Measurements from ENCODE around the gene IFIT3.

IFIT3 gene

GRCh38 chr10:89357975-89358374 lies 30.2 kb downstream of the IFIT3 start:
- no peak for DNase-seq (ENCODE audit: low spot score)
- H3K4me1 ChIP-seq (ENCODE audit: control insufficient read depth in 2 of 2, insufficient read depth in 1 of 2, low read depth in 1 of 2, low read length in 2 of 2), result peaks cover 0 to 9% of the 10 kb centered on the region in 2 donors
- no peak overlapping the region for H2BK5ac ChIP-seq (ENCODE audit: low read length)
- H2BK15ac ChIP-seq (ENCODE audit: low read length), result no peak overlapping the region
- H4K91ac ChIP-seq (ENCODE audit: low read depth, low read length, poor library complexity), result no peak overlapping the region
- no peak overlapping the region for H3K4me2 ChIP-seq (ENCODE audit: insufficient read depth, low read length, poor library complexity, severe bottlenecking)
- H3K9me3 ChIP-seq (replicated peaks in 1 of 2; ENCODE audit: control insufficient read depth in 2 of 2, insufficient read depth in 1 of 2, low read depth in 1 of 2, low read length in 2 of 2), result peaks cover 0 to 3% of the 10 kb centered on the region in 2 donors
- no peak overlapping the region for H3K4ac ChIP-seq (ENCODE audit: low read length)
- no peak overlapping the region for H2BK120ac ChIP-seq (ENCODE audit: low read depth, low read length)
- no peak overlapping the region for H4K8ac ChIP-seq (ENCODE audit: low read depth, low read length)
- no peak overlapping the region for H3K27ac ChIP-seq (replicated peaks; ENCODE audit: low read length)
- no peaks in the 10 kb centered on the region for H3K36me3 ChIP-seq (replicated peaks in 1 of 2; ENCODE audit: control insufficient read depth in 2 of 2, insufficient read depth in 2 of 2, low read length in 2 of 2)
- H3K27me3 ChIP-seq (ENCODE audit: control insufficient read depth in 3 of 3, insufficient read depth in 3 of 3, low read depth in 1 of 3, low read length in 3 of 3), result no peaks in the 10 kb centered on the region
- no CpG with 5 or more reads among the region's 2 CpGs for WGBS, 2 donors (ENCODE audit: extremely low coverage in 2 of 2, insufficient read length in 2 of 2, insufficient replicate concordance in 1 of 2)
- H3K14ac ChIP-seq (ENCODE audit: low read length), result no peak overlapping the region
- no peak overlapping the region for H2AK5ac ChIP-seq (ENCODE audit: low read depth, low read length)
- no peaks in the 10 kb centered on the region for H3K79me1 ChIP-seq (ENCODE audit: low read depth, low read length)
- H3K9ac ChIP-seq (ENCODE audit: low read depth, low read length, poor library complexity), result no peak overlapping the region
- H3K4me3 ChIP-seq (ENCODE audit: low read length in 2 of 2), result no peak overlapping the region
- no peak overlapping the region for H3K23ac ChIP-seq (ENCODE audit: low read depth, low read length, poor library complexity)
- H2AFZ ChIP-seq (ENCODE audit: low read length), result no peak overlapping the region
- no peak overlapping the region for H2BK12ac ChIP-seq (ENCODE audit: low read length)
- H3K18ac ChIP-seq (ENCODE audit: low read length), result no peak overlapping the region

GRCh38 chr10:89360157-89360556 lies 32.4 kb downstream of the IFIT3 start:
- no peak for DNase-seq (ENCODE audit: low spot score)
- no peak overlapping the region for H2BK15ac ChIP-seq (ENCODE audit: low read length)

DNA sequence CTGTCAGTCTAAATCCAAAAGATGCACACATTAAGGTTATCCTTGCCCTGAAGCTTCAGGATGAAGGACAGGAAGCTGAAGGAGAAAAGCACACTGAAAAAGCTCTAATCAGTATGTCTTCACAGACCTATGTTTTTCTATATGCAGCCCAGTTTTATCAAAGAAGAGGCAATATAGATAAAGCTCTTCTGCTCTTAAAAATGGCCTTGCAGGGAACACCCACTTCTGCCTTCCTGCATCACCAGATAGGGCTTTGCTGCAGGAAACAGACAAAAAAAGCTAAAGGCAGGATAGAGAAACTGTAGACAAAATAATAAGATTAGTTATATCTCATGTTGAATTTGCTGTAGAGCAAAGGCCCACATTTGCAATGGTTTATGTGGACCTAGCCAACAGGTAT lies 35.1 kb downstream of the IFIT3 start:
- Histone ChIP-seq H2BK5ac (ENCODE audit: low read length) (no peak overlapping the region), H3K79me1 (ENCODE audit: low read depth, low read length) (no peaks in the 10 kb centered on the region), H3K4me1 (ENCODE audit: control insufficient read depth in 2 of 2, insufficient read depth in 1 of 2, low read depth in 1 of 2, low read length in 2 of 2) (peaks cover 4 to 7% of the 10 kb centered on the region in 2 donors), H2AK5ac (ENCODE audit: low read depth, low read length) (no peak overlapping the region), H3K27me3 (ENCODE audit: control insufficient read depth in 3 of 3, insufficient read depth in 3 of 3, low read depth in 1 of 3, low read length in 3 of 3) (no peaks in the 10 kb centered on the region), H4K8ac (ENCODE audit: low read depth, low read length) (no peak overlapping the region), H2BK12ac (ENCODE audit: low read length) (no peak overlapping the region), H3K36me3 (replicated peaks in 1 of 2; ENCODE audit: control insufficient read depth in 2 of 2, insufficient read depth in 2 of 2, low read length in 2 of 2) (no peaks in the 10 kb centered on the region), H3K27ac (replicated peaks; ENCODE audit: low read length) (no peak overlapping the region), H3K4me3 (ENCODE audit: low read length in 2 of 2) (no peak overlapping the region), H3K23ac (ENCODE audit: low read depth, low read length, poor library complexity) (no peak overlapping the region), H3K9me3 (replicated peaks in 1 of 2; ENCODE audit: control insufficient read depth in 2 of 2, insufficient read depth in 1 of 2, low read depth in 1 of 2, low read length in 2 of 2) (no peaks in the 10 kb centered on the region), H3K9ac (ENCODE audit: low read depth, low read length, poor library complexity) (no peak overlapping the region), H2BK120ac (ENCODE audit: low read depth, low read length) (no peak overlapping the region), H3K18ac (ENCODE audit: low read length) (no peak overlapping the region), H2BK15ac (ENCODE audit: low read length) (no peak overlapping the region), H3K4ac (ENCODE audit: low read length) (no peak overlapping the region), H3K4me2 (ENCODE audit: insufficient read depth, low read length, poor library complexity, severe bottlenecking) (no peak overlapping the region), H3K14ac (ENCODE audit: low read length) (no peak overlapping the region), H2AFZ (ENCODE audit: low read length) (no peak overlapping the region), H4K91ac (ENCODE audit: low read depth, low read length, poor library complexity) (no peak overlapping the region)
- no peak for DNase-seq (ENCODE audit: low spot score)

More at GRCh38 chr10:89360157-89360556, 32.4 kb downstream of the IFIT3 start:
- no peak overlapping the region for H2BK12ac ChIP-seq (ENCODE audit: low read length)
- no peaks in the 10 kb centered on the region for H3K36me3 ChIP-seq (replicated peaks in 1 of 2; ENCODE audit: control insufficient read depth in 2 of 2, insufficient read depth in 2 of 2, low read length in 2 of 2)
- peaks cover 0 to 9% of the 10 kb centered on the region in 2 donors for H3K4me1 ChIP-seq (ENCODE audit: control insufficient read depth in 2 of 2, insufficient read depth in 1 of 2, low read depth in 1 of 2, low read length in 2 of 2)
- no peak overlapping the region for H3K14ac ChIP-seq (ENCODE audit: low read length)
- H2AFZ ChIP-seq (ENCODE audit: low read length), result no peak overlapping the region
- H3K4me2 ChIP-seq (ENCODE audit: insufficient read depth, low read length, poor library complexity, severe bottlenecking), result no peak overlapping the region
- no peak overlapping the region for H3K27ac ChIP-seq (replicated peaks; ENCODE audit: low read length)
- H3K18ac ChIP-seq (ENCODE audit: low read length), result no peak overlapping the region
- H4K91ac ChIP-seq (ENCODE audit: low read depth, low read length, poor library complexity), result no peak overlapping the region
- peaks cover 0 to 3% of the 10 kb centered on the region in 2 donors for H3K9me3 ChIP-seq (replicated peaks in 1 of 2; ENCODE audit: control insufficient read depth in 2 of 2, insufficient read depth in 1 of 2, low read depth in 1 of 2, low read length in 2 of 2)
- no peak overlapping the region for H2AK5ac ChIP-seq (ENCODE audit: low read depth, low read length)
- H3K9ac ChIP-seq (ENCODE audit: low read depth, low read length, poor library complexity), result no peak overlapping the region
- no peak overlapping the region for H2BK5ac ChIP-seq (ENCODE audit: low read length)
- H2BK120ac ChIP-seq (ENCODE audit: low read depth, low read length), result no peak overlapping the region
- H3K23ac ChIP-seq (ENCODE audit: low read depth, low read length, poor library complexity), result no peak overlapping the region
- no peak overlapping the region for H4K8ac ChIP-seq (ENCODE audit: low read depth, low read length)
- H3K4me3 ChIP-seq (ENCODE audit: low read length in 2 of 2), result no peak overlapping the region
- no peaks in the 10 kb centered on the region for H3K27me3 ChIP-seq (ENCODE audit: control insufficient read depth in 3 of 3, insufficient read depth in 3 of 3, low read depth in 1 of 3, low read length in 3 of 3)
- H3K79me1 ChIP-seq (ENCODE audit: low read depth, low read length), result no peaks in the 10 kb centered on the region
- H3K4ac ChIP-seq (ENCODE audit: low read length), result no peak overlapping the region

- no peaks in the 10 kb centered on the region for H3K79me1 ChIP-seq (ENCODE audit: low read depth, low read length)
- DNase-seq (ENCODE audit: low spot score), result no peak
- no peak overlapping the region for H3K18ac ChIP-seq (ENCODE audit: low read length)
- no peak overlapping the region for H2AFZ ChIP-seq (ENCODE audit: low read length)
- H3K36me3 ChIP-seq (replicated peaks in 1 of 2; ENCODE audit: control insufficient read depth in 2 of 2, insufficient read depth in 2 of 2, low read length in 2 of 2), result no peaks in the 10 kb centered on the region
- no CpG with 5 or more reads among the region's 6 CpGs for WGBS, 2 donors (ENCODE audit: extremely low coverage in 2 of 2, insufficient read length in 2 of 2, insufficient replicate concordance in 1 of 2)
- no peak overlapping the region for H2BK120ac ChIP-seq (ENCODE audit: low read depth, low read length)
- H4K91ac ChIP-seq (ENCODE audit: low read depth, low read length, poor library complexity), result no peak overlapping the region
- no peak overlapping the region for H2BK15ac ChIP-seq (ENCODE audit: low read length)
- no peak overlapping the region for H3K4me3 ChIP-seq (ENCODE audit: low read length in 2 of 2)
- no peak overlapping the region for H2BK5ac ChIP-seq (ENCODE audit: low read length)
- no peak overlapping the region for H2BK12ac ChIP-seq (ENCODE audit: low read length)
- H2AK5ac ChIP-seq (ENCODE audit: low read depth, low read length), result no peak overlapping the region
- no peak overlapping the region for H3K23ac ChIP-seq (ENCODE audit: low read depth, low read length, poor library complexity)
- no peaks in the 10 kb centered on the region for H3K27me3 ChIP-seq (ENCODE audit: control insufficient read depth in 3 of 3, insufficient read depth in 3 of 3, low read depth in 1 of 3, low read length in 3 of 3)
- no peak overlapping the region for H3K4me2 ChIP-seq (ENCODE audit: insufficient read depth, low read length, poor library complexity, severe bottlenecking)
- no peak overlapping the region for H4K8ac ChIP-seq (ENCODE audit: low read depth, low read length)
- H3K14ac ChIP-seq (ENCODE audit: low read length), result no peak overlapping the region
- no peaks in the 10 kb centered on the region for H3K9me3 ChIP-seq (replicated peaks in 1 of 2; ENCODE audit: control insufficient read depth in 2 of 2, insufficient read depth in 1 of 2, low read depth in 1 of 2, low read length in 2 of 2)
- H3K4me1 ChIP-seq (ENCODE audit: control insufficient read depth in 2 of 2, insufficient read depth in 1 of 2, low read depth in 1 of 2, low read length in 2 of 2), result peaks cover 9 to 10% of the 10 kb centered on the region in 2 donors
- no peak overlapping the region for H3K9ac ChIP-seq (ENCODE audit: low read depth, low read length, poor library complexity)
- no peak overlapping the region for H3K4ac ChIP-seq (ENCODE audit: low read length)
- no peak overlapping the region for H3K27ac ChIP-seq (replicated peaks; ENCODE audit: low read length)
Measured at GRCh38 chr10:89363729-89364442, 36.1 kb downstream of the IFIT3 start.

All from neuronal stem cell (in vitro differentiated cells).